SK-N-SH (cell line): ENCODE measurements around the gene CHMP4A.

Experiments used
- CTCF ChIP-seq: fragments of 200-600 bp; sonication (generic); IDR thresholded peaks from 2 replicates; pipeline ENCODE4 v1.6.1; 2017; ENCODE audit warnings: antibody characterized with exemption, mild to moderate bottlenecking, moderate library complexity
- JUND ChIP-seq: IDR thresholded peaks from 2 replicates; pipeline ENCODE4 v1.4.0; 2012
- POLR2AphosphoS5 ChIP-seq: IDR thresholded peaks from 2 replicates; pipeline ENCODE4 v1.6.1; 2012; ENCODE audit warnings: low read depth, low read length
- RCOR1 ChIP-seq: fragments of 150-350 bp; IDR thresholded peaks from 2 replicates; pipeline ENCODE4 v1.6.1; 2017; ENCODE audit warnings: antibody characterized with exemption, low read length
- SMC3 ChIP-seq: IDR thresholded peaks from 2 replicates; pipeline ENCODE4 v1.6.1; 2012; ENCODE audit warnings: low read depth, low read length, improper control_type of control experiment

- no peak for TF ChIP-seq CTCF
- no peak for TF ChIP-seq POLR2AphosphoS5
- TF ChIP-seq SMC3: no peak
- TF ChIP-seq RCOR1: no peak
- TF ChIP-seq JUND: no peak
Measured at GRCh38 chr14:24177041-24177825, 36.1 kb downstream of the CHMP4A start.
